T1000 (cell line): ENCODE results near the gene CUX1.
"Not testable (repeated sequence)": the region's sequence is repeated elsewhere in the genome, so short reads cannot be mapped to it uniquely, and the experiment has no call there.

ENCODE experiments used
- DNase-seq: peaks from one replicate; lab custom pipeline; 2025; ENCODE audit warnings: mixed read lengths; lab: John Stamatoyannopoulos, UW

The CUX1 gene

DNA sequence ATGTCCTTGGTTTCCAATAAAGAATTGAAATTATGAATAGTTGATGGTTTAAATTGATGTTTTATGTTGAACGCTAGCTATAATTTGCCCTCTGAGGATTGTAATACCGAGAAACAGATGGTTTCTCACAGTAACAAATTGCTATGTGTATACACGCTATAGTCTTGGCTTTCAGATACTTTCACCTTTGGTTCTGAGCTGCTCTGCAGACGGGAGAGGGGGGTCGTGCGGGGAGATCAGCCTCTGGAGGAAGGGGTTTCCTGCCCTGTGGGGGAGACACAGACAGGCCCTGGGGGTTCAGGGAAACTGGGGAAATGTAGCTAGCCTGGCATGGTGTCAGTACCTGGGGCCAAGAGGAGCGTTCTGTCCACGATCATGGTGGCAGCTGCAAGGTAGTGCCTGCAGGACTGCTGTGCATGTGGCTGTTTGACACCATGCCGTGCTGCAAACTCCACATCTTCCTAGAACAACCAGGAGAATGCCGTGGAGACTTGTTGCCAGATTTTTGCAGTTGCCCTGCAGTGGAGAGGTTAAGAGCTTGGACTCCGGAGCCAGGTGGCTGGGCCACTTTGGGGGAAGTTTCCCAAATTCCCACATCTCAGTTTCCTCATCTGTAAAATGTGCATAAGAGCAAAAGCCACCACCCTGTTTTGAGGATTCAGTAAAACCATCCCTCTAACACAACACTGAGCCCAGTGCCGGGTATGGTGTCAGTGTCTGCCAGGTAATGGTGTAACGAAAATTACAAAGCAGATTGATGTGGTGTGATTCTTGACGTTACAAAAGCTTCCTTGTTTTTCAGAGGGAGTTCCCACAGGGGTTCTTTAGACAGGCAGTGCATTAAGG, 167.9 kb downstream of the CUX1 start:
- DNase-seq = no peak

DNA sequence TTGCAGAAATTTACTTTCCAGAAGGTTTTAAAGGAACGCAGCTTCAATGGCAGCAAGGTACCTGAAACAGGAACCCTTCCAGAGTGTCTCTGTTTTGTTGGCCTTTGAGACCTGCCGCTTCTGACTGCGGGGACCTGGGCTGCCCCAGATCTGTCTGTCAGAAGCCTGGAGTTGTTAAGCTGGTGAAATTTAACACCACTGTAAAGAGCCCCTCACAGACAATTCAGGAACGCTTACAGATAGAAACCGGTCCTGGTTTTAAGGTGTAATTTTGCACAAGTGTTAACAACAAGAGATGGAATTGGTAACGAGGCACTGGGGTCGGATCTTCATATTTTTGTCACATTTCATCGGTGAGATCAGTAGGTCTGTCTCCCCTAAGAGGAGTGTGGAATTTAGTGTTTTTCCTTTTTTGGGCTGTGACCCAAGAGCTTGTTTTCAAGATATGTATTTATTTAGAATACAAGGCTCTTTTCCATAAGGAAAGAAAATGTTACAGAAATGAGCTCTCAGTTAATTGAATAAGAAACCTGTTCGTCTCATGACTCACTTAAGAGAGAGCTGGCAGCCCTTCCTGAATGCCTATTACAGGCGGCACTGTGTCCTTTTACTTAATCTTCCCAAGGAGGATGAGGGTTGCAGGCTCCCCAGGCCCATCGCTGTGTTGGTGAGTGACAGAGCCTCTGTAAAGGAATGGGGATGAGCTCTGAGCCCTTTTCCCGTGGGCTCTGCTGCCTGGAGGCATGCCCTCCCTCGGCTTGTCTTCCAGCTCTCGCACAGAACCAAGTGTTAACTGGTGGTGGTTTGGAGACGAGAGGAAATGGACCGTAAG, 168.7 kb downstream of the CUX1 start:
- DNase-seq = no peak

DNA sequence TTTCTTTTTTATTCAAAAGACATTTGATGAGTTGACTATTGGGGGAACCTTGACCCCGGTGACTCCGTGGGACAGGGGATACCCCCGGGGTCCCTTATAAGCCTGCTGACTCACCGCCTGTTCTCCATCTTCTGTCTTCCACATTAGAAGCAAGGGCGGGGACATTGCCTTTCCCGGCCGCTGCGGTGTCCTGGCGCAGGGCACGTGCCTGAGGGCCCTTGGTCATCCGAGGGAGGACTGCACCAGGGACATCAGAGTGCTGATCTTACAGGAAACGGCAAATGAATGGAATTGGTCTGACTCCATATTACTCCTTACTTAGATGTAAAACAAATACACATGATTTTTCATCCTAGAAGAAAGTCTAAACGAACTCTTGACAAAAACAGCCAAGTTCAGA, 170.1 kb downstream of the CUX1 start:
- no peak for DNase-seq

DNA sequence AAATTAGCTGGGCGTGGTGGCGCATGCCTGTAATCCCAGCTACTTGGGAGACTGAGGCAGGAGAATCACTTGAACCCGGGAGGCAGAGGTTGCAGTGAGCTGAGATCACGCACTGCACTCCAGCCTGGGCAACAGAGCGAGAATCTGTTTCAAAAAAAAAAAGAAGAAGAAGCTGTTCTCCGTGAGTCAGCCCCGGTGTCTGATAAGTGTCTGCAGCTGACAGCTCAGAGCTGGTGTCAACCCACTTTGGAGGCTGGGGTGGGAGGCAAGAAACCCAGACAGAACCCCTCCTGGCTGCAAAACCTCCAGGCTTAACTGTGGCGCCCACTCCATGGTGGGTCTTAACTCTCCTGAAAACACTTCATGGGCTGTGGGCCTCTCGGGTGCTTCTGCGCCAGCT, 170.6 kb downstream of the CUX1 start:
- not testable (repeated sequence) for DNase-seq

DNA sequence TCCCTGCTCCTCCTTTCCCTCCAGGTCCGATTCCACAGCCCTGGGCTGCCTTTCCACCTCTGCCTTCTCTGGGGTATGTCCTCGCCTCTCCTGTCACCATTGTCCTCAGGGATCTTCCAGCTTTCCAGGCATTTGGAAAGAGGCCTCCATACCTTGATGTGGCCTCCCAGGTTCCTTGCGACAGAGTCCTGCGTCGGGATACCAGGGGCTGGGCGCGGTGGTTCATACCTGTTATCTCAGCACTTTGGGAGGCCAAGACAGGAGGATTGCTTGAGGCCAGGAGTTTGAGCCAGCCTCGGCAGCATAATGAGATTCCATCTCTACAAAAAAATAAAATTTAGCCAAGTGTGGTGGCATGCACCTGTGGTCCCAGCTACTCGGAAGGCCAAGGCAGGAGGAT, 171.1 kb downstream of the CUX1 start:
- no peak for DNase-seq

DNA sequence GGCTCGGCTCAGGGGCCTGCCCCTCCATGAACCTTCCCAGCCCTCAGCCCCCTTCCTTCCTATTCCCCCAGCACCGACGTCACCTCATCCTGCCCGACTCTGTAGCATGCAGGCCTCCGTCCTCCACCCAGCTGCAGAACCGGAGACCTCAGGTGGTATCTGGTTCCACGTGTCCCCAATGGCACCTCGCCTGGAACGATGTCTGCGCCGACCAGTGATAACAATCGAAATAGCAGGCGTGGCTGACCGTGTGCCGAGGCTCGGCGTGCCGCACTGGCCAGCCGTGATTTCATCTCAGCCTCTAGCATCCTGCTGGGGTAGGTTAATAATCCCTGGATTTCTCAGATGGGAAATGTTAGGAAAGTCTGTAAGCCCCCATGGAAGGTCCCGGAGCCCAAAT, 171.7 kb downstream of the CUX1 start:
- DNase-seq = no peak

DNA sequence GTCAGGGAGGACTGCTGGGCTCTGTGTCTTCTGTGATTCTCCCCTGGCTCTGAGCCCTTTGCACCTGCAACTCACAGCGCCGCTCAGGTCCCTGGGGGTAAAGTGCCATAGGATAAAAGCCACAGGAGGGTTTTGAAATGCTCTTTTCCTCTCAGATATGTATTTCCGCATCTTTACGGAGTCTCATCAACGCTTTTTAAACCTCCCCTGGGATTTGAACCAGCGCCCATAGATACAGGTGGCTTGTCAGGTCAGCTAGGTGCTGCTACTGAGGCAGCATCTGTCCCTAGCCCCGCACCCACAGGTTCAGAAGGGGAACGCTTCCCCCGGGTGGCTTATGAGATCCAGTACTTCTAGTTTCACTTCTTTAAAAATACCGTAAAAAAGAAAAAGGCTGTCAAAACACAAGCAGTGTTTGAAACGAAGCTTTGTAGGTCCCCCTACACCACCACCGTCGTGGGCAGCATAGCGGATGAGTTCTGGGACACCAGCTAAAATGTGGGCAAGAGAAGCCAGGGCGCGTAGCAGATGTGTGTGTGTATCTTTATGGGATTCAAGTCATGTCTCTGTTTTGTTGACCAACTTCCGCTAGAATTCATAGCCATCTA, 173.5 kb downstream of the CUX1 start:
- no peak for DNase-seq

DNA sequence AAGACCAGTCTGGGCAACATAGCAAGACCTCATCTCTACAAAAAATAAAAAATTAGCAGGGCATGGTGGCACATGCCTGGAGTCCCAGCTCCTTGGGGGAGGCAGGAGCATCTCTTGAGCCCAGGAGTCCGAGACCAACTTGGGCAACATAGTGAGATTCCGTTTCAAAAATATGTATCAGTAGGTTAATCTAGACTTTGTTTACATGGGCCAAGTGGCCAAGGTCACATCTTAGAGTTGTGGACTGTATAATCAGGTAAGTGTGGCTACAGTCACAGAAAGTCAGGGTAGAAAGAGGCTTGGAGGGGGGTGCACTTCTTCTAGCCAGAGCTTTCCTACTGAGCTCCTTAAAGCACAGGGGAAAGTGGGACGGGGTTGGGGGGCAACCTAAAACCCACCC, 174.4 kb downstream of the CUX1 start:
- no peak for DNase-seq

DNA sequence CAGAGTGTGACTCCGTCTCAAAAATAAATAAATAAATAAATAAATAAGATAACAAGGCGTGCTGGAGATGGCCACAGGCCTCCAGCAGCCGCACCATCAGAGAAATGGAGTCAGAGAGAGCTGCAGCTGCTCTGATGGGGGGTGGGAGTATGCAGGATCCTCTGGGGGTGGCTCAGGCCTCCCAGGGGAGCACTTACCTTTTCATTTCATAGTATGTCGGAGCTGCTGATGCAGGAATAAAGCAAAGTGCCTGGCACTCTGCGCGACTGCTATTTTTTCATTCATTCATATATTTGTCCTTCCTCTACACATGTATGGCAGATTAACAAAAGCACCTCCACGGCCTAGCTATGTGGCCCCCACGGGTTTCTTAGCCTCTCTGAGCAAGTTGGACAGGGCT, 175.9 kb downstream of the CUX1 start:
- DNase-seq = no peak

DNA sequence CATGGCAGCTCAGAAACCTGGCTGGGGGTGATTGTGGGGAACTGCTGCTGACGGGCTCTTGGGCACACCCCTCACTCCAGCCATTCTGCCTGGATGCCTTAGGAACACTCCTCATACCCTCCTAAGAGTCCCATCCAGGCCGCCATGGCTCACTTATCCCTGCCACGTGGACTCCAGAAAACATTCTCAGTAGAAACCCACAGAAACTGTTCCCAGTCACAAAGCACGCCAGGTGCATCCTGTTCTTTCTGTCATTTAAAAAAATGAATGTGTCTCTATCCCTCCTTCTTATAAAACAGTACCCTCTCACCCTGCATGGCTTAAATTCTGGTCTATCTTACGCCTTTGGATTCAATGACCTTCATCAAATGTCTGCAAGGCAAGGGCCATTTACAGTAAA, 177.7 kb downstream of the CUX1 start:
- no peak for DNase-seq

DNA sequence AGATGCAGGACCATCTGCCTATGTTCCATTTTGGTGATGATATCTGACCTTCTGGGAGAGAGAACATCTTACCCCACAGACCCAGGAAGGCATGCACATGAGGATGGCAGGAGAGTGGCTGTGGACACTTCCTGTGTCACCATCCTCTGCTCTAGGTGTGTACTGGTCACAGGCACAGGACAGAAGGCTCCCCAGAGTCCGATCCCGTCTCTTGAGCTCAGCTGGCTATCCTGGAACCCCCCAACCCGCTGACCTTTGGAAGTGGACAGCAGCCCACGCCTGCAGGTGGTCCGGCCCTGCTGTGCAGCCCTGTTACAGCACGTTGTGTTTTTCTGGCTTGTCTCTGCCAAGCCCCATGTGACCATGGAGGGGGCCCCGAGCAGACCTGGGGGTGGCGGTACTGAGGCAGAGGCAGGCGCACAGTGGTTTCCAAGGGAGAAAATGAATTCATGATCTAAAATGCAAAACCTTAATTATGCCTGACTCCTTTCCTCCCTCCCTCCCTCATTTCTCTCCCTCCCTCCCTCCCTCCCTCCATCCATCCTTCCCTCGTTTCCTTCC, 178.8 kb downstream of the CUX1 start:
- DNase-seq = no peak

DNA sequence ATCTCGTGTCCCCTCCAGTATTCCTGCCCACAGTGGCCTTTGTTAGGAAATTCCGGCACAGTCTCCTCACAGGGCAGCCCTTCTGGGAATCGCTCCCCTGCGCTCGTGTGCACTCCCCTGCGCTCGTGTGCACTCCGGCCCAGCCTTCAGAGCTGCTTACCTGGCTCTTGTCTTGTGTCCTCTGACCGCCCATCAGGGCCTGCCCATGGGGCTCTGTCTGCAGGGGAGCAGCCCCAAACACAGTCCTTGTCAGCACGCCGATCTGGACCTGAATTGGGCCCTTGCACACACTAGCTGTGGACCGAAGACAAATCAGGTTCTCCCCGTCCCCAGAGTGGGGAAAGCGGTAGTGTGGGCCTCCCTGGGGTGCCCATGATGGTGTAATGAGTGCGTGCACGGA, 179.4 kb downstream of the CUX1 start:
- DNase-seq = no peak

DNA sequence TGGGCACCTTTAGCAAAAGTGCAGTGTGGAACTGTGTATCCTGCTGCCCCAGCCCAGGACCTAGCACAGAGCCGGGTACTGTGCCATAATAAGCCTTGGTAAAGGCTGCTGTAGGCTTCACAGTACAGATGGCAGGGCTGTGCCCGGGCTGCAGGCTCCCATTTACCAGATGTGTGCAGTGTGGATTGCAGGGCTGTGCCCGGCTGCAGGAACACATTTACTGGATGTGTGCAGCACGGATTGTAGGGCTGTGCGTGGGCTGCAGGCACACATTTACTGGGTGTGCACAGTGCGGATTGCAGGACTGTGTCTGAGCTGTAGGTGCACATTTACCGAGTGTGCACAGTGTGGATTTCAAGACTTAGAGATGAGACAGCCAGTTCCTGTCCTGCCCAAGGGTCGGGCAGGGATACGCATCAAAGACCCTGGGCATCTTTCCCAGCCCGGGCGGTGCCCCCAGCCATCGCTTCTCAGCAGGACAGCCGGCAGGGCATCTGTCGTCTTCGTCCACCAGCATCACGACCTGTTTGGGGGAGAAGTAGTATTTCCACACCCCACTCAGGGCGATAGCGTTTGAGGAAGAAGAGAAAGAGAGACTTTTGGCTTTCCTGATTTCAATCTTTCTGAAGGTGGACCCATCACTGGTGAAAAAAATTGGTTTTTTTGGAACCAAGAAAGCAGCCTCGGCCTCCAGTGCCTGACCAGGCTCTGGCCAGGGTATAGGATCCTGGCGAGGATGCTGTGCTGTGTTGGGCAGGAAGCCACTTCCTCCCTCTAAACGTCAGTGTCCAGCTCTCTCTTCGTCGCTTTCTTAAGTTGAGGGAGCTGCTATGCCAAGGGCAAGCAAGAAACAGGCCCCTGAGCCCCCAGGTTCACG, 180.8 kb downstream of the CUX1 start:
- DNase-seq = no peak

DNA sequence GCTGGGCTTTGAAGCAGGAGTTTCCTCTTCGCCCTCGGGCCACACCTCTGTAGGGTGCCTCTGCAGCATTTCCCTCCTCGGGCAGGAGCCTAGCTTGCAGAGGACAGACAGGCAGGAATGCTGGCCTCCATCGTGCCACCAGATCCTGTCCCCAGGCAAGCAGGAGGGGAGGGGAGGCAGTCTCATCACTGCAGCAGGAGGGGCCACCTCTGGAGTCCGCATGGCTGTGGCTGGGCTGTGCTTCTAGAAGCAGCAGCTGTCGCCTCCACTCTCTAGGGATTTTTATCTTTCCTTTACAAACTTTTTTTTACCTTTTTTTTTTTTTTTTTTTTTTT, 181.4 kb downstream of the CUX1 start:
- no peak for DNase-seq

DNA sequence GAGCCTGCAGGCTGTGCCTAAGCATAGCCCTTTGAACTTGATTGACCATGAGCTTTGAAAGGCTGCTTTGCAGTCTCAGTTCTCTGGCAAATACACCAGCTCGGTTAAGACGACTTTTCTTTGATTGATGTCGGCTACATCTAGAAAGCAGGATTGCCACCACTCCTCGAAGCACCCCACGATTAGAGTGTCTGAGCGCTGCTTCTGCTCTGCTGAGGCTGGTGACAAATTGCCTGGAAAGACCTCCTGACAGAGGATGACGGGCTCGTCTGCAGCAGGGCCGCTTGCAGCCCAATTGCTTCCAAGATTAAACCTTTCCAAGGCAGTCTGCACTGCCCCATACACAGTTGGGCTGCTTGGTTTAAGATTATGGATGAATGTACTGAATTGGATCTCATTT, 182.0 kb downstream of the CUX1 start:
- DNase-seq = no peak

DNA sequence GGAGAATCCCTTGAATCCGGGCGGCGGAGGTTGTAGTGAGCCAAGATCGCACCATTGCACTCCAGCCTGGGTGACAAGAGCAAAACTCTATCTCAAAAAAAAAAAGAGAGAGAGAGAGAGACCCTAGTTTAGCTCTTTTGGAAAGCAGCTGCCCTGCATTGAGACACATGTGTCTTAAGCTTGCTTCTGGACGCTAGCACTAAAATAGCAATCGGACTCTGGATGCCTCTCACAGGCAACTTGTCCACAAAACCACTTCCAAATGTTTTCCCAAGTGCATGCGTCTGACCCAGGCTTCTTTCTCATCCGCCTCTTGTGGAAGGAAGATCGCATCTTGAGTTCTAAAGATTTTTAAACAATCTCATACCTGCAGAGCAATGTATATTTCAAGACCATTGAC, 182.7 kb downstream of the CUX1 start:
- no peak for DNase-seq

DNA sequence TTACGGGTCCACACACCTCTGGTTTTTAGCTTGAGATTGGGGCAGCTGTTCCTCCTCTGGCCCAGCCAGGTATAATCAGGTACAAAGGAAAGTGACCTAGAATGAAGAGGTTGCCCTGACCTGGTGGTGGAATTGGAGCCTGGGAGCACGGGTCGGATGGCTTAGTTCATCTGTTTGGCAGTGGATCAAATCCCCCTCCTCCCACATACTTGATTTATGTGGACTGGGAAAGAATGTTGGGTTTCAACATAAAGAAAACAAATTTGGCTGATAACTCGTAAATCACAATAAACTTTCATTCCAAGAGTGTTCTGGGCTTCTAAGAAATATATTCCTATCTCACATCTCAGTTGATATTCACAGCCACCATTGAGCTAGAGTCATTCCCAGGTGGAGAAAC, 186.8 kb downstream of the CUX1 start:
- DNase-seq = no peak

DNA sequence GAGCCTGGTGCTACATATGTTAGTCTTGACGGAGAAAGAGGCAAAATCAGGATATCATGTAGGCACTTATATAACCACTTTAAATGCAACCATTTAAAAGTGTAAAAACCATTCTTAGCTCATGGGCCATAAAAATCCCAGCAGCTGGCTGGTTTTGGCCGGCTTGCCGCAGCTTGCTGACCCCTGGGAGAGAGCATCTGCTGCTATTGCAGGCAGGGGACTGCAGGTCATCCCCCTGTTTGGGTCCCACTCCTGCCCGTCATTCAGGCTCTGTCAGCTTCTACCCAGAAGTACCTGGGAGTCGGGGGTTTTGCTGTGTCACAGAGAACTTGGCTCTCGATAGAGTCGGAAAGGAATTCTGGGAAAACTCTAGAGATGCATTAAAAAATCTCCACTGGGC, 187.4 kb downstream of the CUX1 start:
- DNase-seq = no peak

DNA sequence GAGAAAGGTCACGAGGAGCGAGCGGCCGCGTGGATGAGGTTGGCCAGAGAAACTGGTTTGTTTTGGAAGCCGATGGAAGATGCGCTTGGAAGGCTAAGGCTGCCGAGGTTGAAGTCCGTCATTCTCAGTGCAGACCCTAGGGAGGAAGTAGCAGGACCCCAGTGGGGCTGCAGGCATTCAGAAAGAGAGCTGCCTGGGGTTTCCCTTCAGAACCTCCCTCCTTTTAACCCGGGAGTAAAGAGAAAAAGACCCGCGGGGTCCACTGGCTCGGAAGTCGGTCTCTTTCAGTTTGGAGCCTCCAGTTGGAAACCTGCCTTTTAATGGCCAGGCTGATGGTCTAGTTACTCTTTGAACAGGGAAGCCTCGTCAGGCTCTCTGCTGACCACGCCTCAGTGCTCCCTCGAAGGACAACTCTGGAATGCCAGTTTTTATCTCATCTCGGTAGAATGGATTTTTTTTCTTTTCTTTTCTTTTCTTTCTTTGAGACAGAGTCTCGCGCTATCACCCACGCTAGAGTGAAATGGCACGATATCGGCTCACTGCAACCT, 188.6 kb downstream of the CUX1 start:
- DNase-seq = no peak

DNA sequence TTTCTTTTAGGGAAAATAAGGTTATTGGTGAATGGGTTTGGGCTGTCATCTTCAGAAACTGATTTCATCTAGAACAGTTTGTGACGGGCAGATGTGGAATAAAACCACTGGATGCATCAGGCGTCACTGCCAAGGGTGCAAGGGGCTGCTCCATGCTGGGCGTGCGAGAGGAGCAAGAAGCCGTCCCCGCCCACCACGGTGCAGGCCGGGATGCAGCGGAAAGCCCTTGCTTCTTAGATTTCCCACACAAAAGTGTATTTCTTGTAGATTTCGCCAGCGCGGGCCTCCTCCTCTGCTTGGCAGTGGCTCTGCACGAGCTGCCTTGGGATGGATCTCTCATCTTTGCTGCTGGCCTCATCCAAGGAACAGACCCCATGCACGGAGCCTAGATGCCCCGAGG, 189.3 kb downstream of the CUX1 start:
- no peak for DNase-seq

DNA sequence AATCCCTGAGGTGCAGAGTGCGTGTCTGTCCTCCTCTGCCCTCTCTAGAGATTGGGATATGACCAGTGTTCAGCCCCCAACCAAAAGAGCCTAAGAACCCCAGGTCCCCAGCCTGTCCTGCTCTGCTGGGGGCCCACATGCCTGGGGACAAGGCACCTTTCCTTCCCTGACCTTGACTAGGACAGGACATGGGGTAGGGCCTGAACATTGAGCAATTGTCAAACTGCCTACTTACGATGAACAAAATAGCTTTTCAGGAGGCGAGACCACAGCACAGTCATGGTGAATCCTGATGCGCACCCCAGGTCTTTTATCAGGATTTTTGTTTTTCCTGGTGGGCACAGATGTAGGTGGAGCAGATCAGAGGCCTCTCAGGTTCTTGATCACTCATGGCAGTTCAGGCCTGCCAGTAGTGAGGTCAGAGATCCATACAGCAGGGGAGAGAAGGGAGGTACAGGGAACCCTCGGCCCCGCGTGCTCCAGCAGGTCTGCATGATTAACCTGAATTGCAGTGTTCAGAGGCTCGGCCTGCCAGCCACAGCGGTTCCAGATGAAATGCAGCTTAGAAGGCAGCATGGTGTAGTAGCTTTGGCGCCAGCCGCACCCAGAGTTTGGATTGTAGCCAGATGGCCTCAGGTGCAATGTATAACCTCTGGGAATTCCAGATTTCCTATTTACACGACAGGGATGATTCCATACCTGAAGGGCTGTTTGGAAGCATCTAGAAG, 191.3 kb downstream of the CUX1 start:
- no peak for DNase-seq
